H1 (cell line): Measurements from ENCODE around the gene GRAMD2A. TPM values are rescaled to one million over a fixed set of nuclear protein-coding genes. Genes with fewer than 3 reads are reported as not detected.

Experiments
- EZH2 ChIP-seq: fragments of 200-600 bp; sonication (generic); IDR thresholded peaks from 2 replicates; pipeline ENCODE4 v1.7.1; 2012; ENCODE audit warnings: low read depth, mild to moderate bottlenecking, moderate library complexity, low read length, inconsistent platforms; ENCODE audit not compliant: severe bottlenecking
- GTF2F1 ChIP-seq: IDR thresholded peaks from 2 replicates; pipeline ENCODE4 v1.6.1; 2012; ENCODE audit warnings: low read depth, low read length, improper control_type of control experiment, borderline replicate concordance
- RNF2 ChIP-seq: fragments of 200-900, 300-1000 bp; sonication (generic); IDR thresholded peaks from 2 replicates; pipeline ENCODE4 v1.7.1; 2016; ENCODE audit warnings: borderline replicate concordance, low read depth, mild to moderate bottlenecking, antibody characterized with exemption, low read length; ENCODE audit not compliant: poor library complexity, severe bottlenecking; ENCODE audit errors: missing control alignments
- SAP30 ChIP-seq: fragments of 300-600 bp; sonication (generic); IDR thresholded peaks from 2 replicates; pipeline ENCODE4 v1.7.1; 2012; ENCODE audit warnings: low read length, moderate library complexity, mild to moderate bottlenecking, inconsistent platforms; ENCODE audit not compliant: insufficient read depth, insufficient replicate concordance
- ZNF274 ChIP-seq: IDR thresholded peaks from 2 replicates; pipeline ENCODE4 v1.7.0; 2012; ENCODE audit warnings: low read length, borderline replicate concordance; ENCODE audit errors: extremely low read depth
- polyA plus RNA-seq, 7 experiments: library from polyadenylated mRNA; depleted of rRNA in 3 of 7; stranded (reverse) in 5 of 7; unstranded in 2 of 7; fragments of >200 nt in 5 of 7; fragments of 200-250 nt in 2 of 7; gene quantifications; 1 replicate in 5 of 7; 2 replicates in 1 of 7; 4 replicates in 1 of 7; pipeline versions ENCODE4 v1.2.1 to v1.2.3, GENCODE V29; 2011 to 2013; ENCODE audit warnings: missing spikeins in 2 of 7, mixed read lengths in 2 of 7
- total RNA-seq: library from RNA; stranded (reverse); fragmentation: NEBNext Ultra II Directional; extraction: Animal tissue kit (Norgen Biotek cat#: 25700); gene quantifications from 2 replicates; pipeline ENCODE4 v1.2.1, GENCODE V29; 2021

GRAMD2A gene
- total and polyA plus RNA-seq, 2 of the 8 experiments (the other 6 are each of a cell fraction or from before 2014, with no cell fraction given), result 0.57 to 1.5 TPM

GRCh38 chr15:72170691-72171090, 26.9 kb downstream of the GRAMD2A start (continued):
- TF ChIP-seq GTF2F1 (no peak), SAP30 (no peak), ZNF274 (no peak), EZH2 (no peak), RNF2 (no peak)
